Esophagus squamous epithelium (tissue), 5 donors: Measurements from ENCODE around the gene PIGT. TPM values are rescaled to one million over a fixed set of nuclear protein-coding genes. Genes with fewer than 3 reads are reported as not detected.

Experiments
- DNase-seq: peaks from one replicate; lab custom pipeline; 2025; lab: John Stamatoyannopoulos, UW
- H3K27ac ChIP-seq, 4 donors: fragments of 200-600 bp; sonication (generic); one replicate each; pipeline ENCODE4 v1.5.1; 2016 to 2019; ENCODE audit warnings: mild to moderate bottlenecking in 1 of 4
- H3K27me3 ChIP-seq, 4 donors: fragments of 200-600 bp; sonication (generic); 1 replicate in 3 of 4; 2 replicates in 1 of 4; pipeline versions ENCODE4 v1.5.1 to v1.6.0; 2017 to 2021; ENCODE audit warnings: antibody characterized with exemption in 1 of 4
- H3K36me3 ChIP-seq, 3 donors: fragments of 200-600 bp; sonication (generic); one replicate each; pipeline ENCODE4 v1.5.1; 2016 to 2019
- H3K4me1 ChIP-seq, 3 donors: fragments of 200-600 bp; sonication (generic); one replicate each; pipeline ENCODE4 v1.5.1; 2017 to 2019
- H3K4me3 ChIP-seq, 4 donors: fragments of 200-600 bp; sonication (generic); 1 replicate in 3 of 4; 2 replicates in 1 of 4; pipeline ENCODE4 v1.5.1; 2016 to 2019; ENCODE audit warnings: mild to moderate bottlenecking in 2 of 4, moderate library complexity in 1 of 4
- H3K9me3 ChIP-seq, 3 donors: fragments of 200-600 bp; sonication (generic); one replicate each; pipeline ENCODE4 v1.5.1; 2016 to 2019
- POLR2A ChIP-seq, 4 donors: fragments of 450-650 bp; IDR thresholded peaks; one replicate each; pipeline ENCODE4 v1.6.1; 2017; ENCODE audit warnings: antibody characterized with exemption in 4 of 4, mild to moderate bottlenecking in 4 of 4, moderate library complexity in 3 of 4
- WGBS, 2 donors: methylation state at CpG; one replicate each; pipeline ENCODE4 v1.1.5; 2018; 5-methylcytosine and 5-hydroxymethylcytosine counted together
- intact Hi-C: fragments of 100-400 bp; cut with DNase I; formaldehyde crosslinking; loops from one replicate; pipeline ENCODE4 v1.15.0; 2022
- total RNA-seq, 4 donors: library from RNA; depleted of rRNA; stranded (reverse); fragments of >200 nt; gene quantifications; one replicate each; pipeline ENCODE4 v1.1.0, GENCODE V29; 2016
- TF ChIP-seq, protein P1 (sequence below), 6 experiments: fragments of 450-650 bp in 4 of 6; fragments of 200-600 bp in 2 of 6; sonication (generic) in 2 of 6; IDR thresholded peaks; one replicate each; pipeline ENCODE4 v1.5.1; 2016 to 2019; ENCODE audit warnings: antibody characterized with exemption in 6 of 6, mild to moderate bottlenecking in 4 of 6, moderate library complexity in 4 of 6
- donor health status: DM: yes; HTN: yes; CAD: no.

Gene PIGT
- total RNA-seq, 4 donors from 2014 or later: 38.6 to 48.1 (median 44.0) TPM

DNA sequence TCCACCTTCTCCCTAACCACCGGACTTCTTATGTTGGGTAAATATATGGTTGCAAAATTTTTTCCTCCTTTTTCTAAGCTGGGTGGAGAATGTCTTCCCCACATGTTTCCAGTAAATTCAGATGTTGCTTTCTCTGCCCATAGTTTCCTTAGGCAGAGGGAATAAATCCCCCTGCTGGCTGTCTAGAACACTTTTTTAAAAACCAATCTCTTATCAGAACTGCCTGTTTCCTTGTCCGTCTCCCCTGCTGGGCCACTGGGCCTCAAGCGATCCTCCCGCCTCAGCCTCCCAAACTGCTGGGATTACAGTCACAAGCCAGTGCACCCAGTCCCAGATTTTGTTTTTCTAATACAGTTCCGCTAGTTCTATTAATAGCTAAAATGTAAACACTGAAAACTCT, 43.7 kb downstream of the PIGT start:
- 72 to 74% methylated on average over 5 of the region's 5 CpGs for WGBS, 2 donors
- H3K27me3 ChIP-seq: peaks cover 0 to 28% (median 0%) of the 10 kb centered on the region in 4 donors
- DNase-seq: no peak
- H3K36me3 ChIP-seq: no peaks in the 10 kb centered on the region
- intact Hi-C loops: loop anchor here (10.0 kb wide), 1 partner anchor 315 kb away; no protein-coding TSS in a partner anchor
- no peaks in the 10 kb centered on the region for H3K9me3 ChIP-seq
- no peak overlapping the region for H3K27ac ChIP-seq
- H3K4me1 ChIP-seq: no peaks in the 10 kb centered on the region
- H3K4me3 ChIP-seq: no peak overlapping the region
- TF ChIP-seq POLR2A (IDR thresholded peaks at IDR 0.05): no peak
- TF ChIP-seq, protein P1, sequence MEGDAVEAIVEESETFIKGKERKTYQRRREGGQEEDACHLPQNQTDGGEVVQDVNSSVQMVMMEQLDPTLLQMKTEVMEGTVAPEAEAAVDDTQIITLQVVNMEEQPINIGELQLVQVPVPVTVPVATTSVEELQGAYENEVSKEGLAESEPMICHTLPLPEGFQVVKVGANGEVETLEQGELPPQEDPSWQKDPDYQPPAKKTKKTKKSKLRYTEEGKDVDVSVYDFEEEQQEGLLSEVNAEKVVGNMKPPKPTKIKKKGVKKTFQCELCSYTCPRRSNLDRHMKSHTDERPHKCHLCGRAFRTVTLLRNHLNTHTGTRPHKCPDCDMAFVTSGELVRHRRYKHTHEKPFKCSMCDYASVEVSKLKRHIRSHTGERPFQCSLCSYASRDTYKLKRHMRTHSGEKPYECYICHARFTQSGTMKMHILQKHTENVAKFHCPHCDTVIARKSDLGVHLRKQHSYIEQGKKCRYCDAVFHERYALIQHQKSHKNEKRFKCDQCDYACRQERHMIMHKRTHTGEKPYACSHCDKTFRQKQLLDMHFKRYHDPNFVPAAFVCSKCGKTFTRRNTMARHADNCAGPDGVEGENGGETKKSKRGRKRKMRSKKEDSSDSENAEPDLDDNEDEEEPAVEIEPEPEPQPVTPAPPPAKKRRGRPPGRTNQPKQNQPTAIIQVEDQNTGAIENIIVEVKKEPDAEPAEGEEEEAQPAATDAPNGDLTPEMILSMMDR (IDR thresholded peaks at IDR 0.05): no peak

- WGBS, 2 donors: 53 to 69% methylated on average over 1 of the region's 1 CpG
- TF ChIP-seq, protein P1 (IDR thresholded peaks at IDR 0.05): no peak
- TF ChIP-seq POLR2A (IDR thresholded peaks at IDR 0.05): no peak
- Histone ChIP-seq H3K36me3 (no peaks in the 10 kb centered on the region), H3K4me1 (no peaks in the 10 kb centered on the region), H3K4me3 (no peak overlapping the region), H3K9me3 (no peaks in the 10 kb centered on the region), H3K27me3 (peaks cover 0 to 32% (median 0%) of the 10 kb centered on the region in 4 donors), H3K27ac (no peak overlapping the region)
- intact Hi-C loops: loop anchor here (10.0 kb wide), 1 partner anchor 314 kb away; no protein-coding TSS in a partner anchor
- DNase-seq: no peak
Observed at GRCh38 chr20:45461225-45461624, 45.3 kb downstream of the PIGT start.

GRCh38 chr20:45462711-45463509, 47.0 kb downstream of the PIGT start:
- H3K36me3 ChIP-seq: no peaks in the 10 kb centered on the region
- H3K4me1 ChIP-seq: no peaks in the 10 kb centered on the region
- intact Hi-C loops: loop anchor here (10.0 kb wide), 1 partner anchor 312 kb away; no protein-coding TSS in a partner anchor
- DNase-seq: no peak
- no peaks in the 10 kb centered on the region for H3K9me3 ChIP-seq
- H3K4me3 ChIP-seq: no peak overlapping the region
- no peak for TF ChIP-seq POLR2A (IDR thresholded peaks at IDR 0.05)
- TF ChIP-seq, protein P1 (IDR thresholded peaks at IDR 0.05): no peak
- H3K27ac ChIP-seq: no peak overlapping the region
- WGBS, 2 donors: 68 to 89% methylated on average over 3 to 4 of the region's 6 CpGs
- peaks cover 0 to 45% (median 0%) of the 10 kb centered on the region in 4 donors for H3K27me3 ChIP-seq

GRCh38 chr20:45463709-45464108, 47.8 kb downstream of the PIGT start:
- Histone ChIP-seq H3K27ac (no peak overlapping the region), H3K4me1 (no peaks in the 10 kb centered on the region), H3K36me3 (no peaks in the 10 kb centered on the region), H3K4me3 (no peak overlapping the region), H3K27me3 (peaks cover 0 to 53% (median 0%) of the 10 kb centered on the region in 4 donors), H3K9me3 (no peaks in the 10 kb centered on the region)
- intact Hi-C loops: loop anchor here (10.0 kb wide), 1 partner anchor 311 kb away; no protein-coding TSS in a partner anchor
- DNase-seq: no peak
- WGBS, 2 donors: 69 to 73% methylated on average over 4 of the region's 4 CpGs
- TF ChIP-seq POLR2A (IDR thresholded peaks at IDR 0.05): no peak
- TF ChIP-seq, protein P1 (IDR thresholded peaks at IDR 0.05): no peak
